ENCODE data around the gene TMEM30B.
"Not testable (repeated sequence)": the region's sequence is repeated elsewhere in the genome, so short reads cannot be mapped to it uniquely, and the experiment has no call there.

The TMEM30B gene

DNA sequence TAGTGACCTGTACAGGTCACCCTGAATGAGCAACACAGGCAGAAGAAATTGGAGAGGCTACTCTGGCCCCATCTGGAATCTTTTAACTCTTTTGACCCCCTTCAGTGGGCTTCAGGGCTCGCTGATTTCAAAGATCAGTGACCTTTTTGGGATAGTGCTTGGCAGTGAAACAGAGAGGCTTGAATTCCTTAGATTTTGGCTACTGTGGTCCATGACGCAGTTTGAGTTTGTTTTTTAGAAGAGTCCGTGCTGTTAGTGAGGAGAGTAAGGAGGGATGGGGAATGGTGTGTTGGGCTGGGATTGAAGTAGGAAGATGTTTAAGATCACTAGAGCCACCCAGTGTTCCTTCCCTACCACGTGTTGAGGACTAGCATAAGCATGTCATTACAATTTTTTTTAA is 16.5 kb downstream of the TMEM30B start:
- DNase-seq, result no peak

DNA sequence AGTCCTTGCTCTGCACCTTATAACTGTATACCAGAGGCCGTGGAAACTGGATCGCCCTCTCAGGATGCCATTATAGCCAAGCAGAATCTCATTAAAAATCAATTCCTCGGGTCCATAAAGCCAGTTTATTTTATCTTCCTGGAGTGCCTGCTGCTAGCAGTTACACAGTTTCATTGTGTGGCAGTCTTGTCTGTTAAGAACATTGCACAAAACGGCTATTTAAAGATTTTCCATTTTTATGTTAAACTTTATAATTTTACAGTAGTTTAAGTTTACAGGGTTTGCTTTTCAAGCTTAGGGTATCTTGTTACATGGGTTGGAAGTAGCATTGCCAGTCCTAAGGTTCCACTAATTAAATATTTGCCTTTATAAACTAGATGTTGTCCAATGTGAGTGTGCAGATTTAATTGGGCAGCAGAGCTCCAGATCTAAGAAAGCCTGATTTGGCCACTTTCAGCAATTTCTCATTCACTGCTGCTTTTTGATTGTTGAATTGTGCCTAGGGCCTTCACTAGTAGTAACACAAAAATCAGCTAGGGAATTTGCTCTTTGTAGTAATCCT is 17.0 kb downstream of the TMEM30B start:
- DNase-seq, result no peak

GRCh38 chr14:61262082-61262481 is 19.1 kb downstream of the TMEM30B start:
- DNase-seq, result no peak

DNA sequence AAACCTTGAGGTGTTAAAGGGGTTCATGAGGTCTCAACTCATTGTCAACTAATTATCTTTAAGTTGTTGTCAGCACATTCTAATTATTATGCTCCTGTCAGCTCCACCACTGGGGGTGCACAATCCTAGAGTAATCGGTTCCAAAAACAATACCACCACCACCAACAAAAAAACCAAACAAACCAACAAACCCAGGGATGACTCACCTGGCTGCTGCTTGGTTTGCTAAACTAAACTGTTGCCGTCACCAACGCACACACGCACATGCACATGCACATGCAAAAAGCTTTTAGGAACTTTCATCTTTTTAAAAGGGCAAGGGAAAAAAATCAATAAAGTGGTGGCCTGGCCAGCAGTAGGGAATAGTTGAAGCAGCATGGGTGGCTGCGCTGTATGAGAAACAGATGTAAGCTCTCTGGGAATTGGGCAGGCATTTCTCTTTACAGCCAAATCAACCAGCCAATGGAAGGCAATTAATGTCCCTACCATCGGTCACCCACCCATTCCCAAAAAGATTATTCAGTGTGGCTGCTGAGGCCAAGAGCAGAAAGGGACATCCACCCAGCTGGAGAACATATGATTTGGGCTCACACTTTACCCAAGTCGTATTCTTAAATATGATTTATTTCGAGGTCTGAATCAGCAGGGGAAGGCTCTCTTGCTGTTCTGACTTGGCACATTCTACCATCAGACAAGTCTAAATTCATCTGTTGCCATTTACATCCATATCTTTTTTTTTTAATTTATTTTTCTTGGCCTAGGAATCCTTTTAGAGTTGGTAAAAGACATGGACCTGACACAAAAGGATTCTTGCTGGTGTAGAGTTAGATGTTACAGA is 20.0 kb downstream of the TMEM30B start:
- no peak for DNase-seq

GRCh38 chr14:61258985-61259384 is 22.2 kb downstream of the TMEM30B start:
- no peak for DNase-seq

DNA sequence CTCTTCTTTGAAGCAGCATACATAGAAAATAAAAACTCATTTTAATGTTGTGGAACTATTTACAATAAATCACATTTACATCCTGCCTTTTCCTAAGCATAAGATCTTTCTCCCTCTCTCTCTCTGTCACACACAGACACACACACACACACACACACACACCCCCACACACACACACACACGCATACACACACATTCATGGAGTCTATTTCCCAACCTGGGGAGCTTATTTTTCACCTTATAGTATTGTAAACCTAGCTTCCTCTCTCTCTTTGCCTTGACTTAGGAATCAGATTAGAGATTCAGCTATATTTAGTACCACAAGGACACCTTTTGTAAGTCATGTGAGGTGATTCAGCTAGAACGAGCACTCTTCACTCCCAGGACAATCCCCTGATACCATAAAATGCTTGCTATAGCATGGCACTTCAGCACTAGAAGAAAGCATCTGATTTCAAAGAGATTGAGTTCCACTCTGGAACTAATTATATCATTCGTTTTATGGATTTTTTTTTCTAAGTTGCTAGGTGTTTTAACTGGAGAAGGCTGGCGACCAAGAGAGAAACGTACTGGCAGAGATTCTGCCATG is 23.6 kb downstream of the TMEM30B start:
- DNase-seq, result no peak

DNA sequence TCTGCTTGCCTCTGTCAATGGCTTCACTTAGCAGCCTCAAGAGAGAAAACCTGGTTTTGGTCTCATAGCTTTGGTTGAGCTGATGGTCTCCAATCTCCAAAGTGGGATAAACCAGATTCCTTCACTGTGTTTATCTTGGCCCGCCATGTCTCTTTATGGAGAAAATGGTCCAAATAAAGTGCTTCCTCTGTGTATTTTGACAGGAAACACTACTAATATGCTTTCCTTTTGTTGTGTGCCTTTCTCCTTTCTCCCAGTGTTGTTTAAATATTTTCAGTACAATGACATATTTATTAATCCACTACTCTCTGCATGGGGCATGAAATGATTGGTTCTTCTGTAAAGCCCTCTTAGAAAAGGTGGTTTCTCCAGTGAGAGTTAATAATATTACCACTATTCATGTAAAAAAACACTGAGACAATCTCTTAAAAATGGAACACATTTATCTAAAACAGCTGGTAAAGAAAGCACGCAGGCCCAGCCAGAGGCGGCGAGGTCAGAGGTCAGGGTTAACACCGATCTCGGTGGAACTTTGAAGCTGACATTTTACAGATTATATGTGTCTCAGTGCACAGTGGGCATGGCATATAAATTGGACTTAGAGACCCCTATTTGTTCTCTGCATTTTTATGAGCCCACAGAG is 24.2 kb downstream of the TMEM30B start:
- DNase-seq, result no peak

GRCh38 chr14:61255968-61256367 is 25.2 kb downstream of the TMEM30B start:
- no peak for DNase-seq

- no peak for DNase-seq
Measured at GRCh38 chr14:61254808-61255526, 26.2 kb downstream of the TMEM30B start.

- DNase-seq, result no peak
Measured at GRCh38 chr14:61253064-61253738, 27.9 kb downstream of the TMEM30B start.

DNA sequence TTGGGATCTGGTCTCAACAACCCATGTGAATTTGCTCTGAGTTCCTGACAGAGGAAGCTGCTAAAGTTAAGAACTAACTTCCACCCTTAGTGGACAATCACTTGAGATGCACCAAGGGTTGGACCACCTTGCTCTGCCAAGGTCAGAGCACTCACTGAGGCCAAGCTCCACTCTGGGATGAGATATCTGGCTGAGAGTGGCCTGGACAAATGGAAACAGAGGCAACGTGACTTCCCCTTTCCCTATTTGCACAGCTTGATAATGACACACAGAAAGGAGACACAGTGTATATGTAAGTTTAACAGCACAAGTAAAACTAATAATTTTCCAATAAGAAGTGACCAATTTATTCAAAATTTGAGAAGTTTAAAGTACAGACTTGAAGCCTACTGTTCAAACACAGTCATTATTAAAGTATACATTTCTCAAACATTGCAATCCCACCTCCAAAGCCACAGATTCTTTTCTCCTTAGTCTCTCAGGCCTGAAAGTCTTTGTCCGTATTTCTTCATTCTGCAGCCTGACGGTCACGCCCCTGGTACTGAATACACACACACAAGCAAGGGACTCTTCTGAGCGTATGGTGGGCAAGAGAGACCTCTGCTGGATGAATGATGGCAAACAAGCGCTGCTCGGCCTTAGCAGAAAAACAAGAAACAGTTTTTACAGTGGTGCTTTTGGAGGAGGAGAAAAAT is 28.6 kb downstream of the TMEM30B start:
- peak in 3 of 4 experiments; percentile 0 to 4 (median 3) for DNase-seq

GRCh38 chr14:61250063-61250462 is 31.1 kb downstream of the TMEM30B start:
- DNase-seq, result no peak

DNA sequence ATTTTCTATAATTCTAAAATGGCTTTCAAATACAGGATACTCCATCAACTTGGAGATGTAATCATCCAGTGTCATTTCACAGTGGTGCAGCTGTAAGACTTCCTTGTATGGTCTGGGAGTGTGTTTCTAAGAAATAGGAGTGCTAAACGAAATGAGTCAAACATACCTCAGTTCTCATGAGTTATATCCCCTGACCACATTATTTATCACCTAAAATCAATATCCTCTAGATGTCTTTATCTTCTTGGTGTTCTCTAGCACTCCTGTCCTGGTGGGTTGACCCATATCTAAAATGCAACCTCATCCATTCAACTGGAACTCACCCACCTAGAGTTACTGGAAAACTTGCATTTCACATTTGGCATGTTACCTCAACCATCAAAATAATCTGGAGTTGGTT is 33.2 kb downstream of the TMEM30B start:
- no peak for DNase-seq

DNA sequence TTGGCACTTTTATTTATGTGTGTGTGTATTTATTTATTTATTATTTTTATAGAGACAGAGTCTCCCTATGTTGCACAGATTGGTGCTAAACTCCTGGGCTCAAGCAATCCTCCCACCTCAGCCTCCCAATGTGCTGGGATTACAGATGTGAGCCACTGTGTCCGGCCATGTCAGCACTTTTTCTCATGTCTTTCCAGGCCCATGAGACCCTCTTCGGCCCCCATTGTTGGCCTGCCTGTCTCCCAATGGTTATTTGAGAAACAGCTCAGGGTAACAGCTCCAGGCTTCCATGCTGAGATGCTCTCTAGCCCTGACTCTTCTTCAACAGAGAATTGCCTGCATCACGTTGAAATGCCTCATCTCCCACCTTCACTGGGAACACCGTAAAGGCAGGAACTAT is 34.4 kb downstream of the TMEM30B start:
- DNase-seq, result no peak

DNA sequence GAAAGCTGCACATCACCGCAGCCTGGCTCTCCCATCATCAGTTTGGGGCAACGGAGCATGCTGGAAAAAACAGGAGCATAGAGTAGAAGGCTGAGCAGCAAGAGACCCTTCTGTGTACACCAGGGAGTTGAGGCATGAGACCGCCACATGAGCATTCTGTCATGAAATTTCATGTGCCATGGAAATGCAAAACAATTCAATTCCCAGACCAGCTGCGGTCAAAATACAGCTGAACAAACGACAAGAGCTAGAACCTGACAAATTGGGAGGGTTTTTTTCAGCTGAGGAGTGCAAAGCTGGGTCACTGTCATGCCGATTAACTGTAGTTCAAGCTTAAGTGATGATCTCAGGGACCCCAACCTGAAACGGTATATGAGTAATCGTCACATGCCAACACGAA is 37.1 kb downstream of the TMEM30B start:
- DNase-seq, result no peak

- no peak for DNase-seq
Measured at GRCh38 chr14:61240206-61240605, 40.9 kb downstream of the TMEM30B start.

- not testable (repeated sequence) for DNase-seq
Measured at GRCh38 chr14:61239285-61239684, 41.9 kb downstream of the TMEM30B start.

- no peak for DNase-seq
Measured at GRCh38 chr14:61238611-61239245, 42.4 kb downstream of the TMEM30B start.

DNA sequence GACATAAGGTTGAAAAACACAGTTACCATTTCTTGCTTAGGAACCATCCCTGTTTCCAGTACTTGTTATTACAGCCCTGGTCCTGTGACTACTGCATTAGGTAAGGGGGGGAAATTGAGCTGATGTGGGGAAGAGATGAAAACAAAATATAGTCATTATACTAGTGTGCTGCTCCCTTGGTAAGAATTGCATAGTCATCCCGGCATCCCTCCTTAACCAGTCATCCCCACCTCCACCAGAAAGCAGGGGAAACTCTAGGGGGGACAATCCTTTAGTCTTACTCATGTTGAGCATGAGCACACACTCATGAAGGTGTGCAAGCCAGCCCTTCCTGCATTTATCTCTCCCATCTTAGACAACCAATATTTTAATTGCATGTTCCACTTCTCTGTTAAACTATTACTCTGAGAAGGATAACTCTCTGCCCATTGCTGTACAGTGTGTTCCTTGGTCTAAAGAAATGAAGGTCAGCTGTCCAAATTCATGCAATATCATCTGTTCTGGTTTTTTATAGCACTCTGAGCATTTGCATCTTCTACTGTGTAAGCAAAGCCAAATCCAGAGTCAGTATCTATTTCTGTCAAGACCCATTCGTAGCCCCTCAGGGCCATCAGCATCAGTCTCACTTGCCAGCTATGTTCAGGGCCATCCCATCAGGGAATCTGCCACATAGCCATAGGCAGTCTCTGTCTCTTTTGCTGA is 46.8 kb downstream of the TMEM30B start:
- DNase-seq, result no peak

DNA sequence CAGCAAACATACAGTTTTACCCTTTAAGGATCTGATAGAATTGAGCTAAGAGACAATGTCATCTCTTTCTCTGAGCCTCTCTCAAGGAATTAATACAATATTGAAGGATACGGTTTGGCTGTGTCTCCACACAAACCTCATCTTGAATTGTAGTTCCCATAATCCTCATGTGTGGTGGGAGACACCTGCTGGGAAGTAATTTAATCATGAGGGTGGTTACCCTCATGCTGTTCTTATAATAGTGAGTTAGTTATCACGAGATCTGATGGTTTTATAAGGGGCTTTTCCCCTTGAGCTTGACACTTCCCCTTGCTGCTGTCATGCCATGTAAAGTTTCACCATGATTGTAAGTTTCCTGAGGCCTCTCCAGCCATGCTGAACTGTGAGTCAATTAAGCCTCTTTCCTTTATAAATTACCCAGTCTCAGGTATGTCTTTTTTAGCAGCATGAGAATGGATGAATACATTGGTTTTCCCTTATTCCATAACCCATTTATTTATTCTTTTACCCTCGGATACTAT is 47.6 kb downstream of the TMEM30B start:
- DNase-seq, result no peak
